ENCODE measurements around the gene ZBTB43.

DNA sequence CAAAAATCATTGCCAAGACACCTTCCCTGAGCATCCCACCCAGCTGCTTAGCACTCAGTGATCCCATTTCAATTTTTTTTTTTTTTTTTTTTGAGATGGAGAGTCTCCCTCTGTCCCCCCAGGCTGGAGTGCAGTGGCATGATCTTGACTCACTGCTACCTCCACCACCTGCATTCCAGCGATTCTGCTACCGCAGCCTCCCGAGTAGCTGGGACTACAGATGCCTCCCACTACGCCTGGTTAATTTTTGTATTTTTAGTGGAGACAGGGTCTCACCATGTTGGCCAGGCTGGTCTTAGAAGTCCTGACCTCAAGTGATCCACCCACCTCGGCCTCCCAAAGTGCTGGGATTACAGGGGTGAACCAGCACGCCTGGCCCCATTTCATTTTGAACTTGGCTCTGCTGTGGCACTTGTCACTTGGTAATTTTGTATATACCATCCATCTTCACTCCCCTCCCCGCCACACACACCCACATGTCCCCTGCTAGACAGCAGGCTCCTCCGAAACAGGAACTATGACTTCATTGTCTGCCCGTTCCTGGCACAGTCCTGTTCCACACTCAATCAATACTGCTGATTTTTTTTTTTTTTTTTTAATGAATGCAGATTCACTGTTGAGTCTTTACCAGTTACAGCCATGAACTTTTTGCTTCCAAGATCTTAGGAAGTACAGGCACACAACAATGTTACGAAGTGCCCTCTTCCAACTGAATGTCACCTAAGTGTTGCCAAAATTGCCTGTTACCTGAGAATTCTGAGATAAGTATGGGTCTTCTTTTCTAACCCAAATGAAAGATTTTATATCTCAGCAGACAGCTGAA is 38.3 kb downstream of the ZBTB43 start:
- TF ChIP-seq, protein P1, sequence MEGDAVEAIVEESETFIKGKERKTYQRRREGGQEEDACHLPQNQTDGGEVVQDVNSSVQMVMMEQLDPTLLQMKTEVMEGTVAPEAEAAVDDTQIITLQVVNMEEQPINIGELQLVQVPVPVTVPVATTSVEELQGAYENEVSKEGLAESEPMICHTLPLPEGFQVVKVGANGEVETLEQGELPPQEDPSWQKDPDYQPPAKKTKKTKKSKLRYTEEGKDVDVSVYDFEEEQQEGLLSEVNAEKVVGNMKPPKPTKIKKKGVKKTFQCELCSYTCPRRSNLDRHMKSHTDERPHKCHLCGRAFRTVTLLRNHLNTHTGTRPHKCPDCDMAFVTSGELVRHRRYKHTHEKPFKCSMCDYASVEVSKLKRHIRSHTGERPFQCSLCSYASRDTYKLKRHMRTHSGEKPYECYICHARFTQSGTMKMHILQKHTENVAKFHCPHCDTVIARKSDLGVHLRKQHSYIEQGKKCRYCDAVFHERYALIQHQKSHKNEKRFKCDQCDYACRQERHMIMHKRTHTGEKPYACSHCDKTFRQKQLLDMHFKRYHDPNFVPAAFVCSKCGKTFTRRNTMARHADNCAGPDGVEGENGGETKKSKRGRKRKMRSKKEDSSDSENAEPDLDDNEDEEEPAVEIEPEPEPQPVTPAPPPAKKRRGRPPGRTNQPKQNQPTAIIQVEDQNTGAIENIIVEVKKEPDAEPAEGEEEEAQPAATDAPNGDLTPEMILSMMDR (conservative IDR thresholded peaks at IDR 0.05; ENCODE audit: low read length): no peak
- TF ChIP-seq EZH2phosphoT487 (IDR thresholded peaks at IDR 0.05; ENCODE audit: borderline replicate concordance): no peak
